Brain microvascular endothelial cell (primary cell): ENCODE measurements around the gene TEKT5.

Source experiments
- DNase-seq: peaks from one replicate; pipeline ENCODE4 v3.0.0-alpha.2; 2020
- H3K27ac ChIP-seq: fragments of 250-450 bp; sonication (Bioruptor Pico); 2 replicates; pipeline ENCODE4 v1.5.1; 2020; ENCODE audit warnings: mild to moderate bottlenecking, moderate library complexity
- H3K27me3 ChIP-seq: fragments of 250-450 bp; sonication (Bioruptor Pico); replicated peaks from 2 replicates; pipeline ENCODE4 v1.5.1; 2020; ENCODE audit warnings: mild to moderate bottlenecking
- H3K36me3 ChIP-seq: fragments of 250-450 bp; sonication (Bioruptor Pico); replicated peaks from 2 replicates; pipeline ENCODE4 v1.5.1; 2020; ENCODE audit warnings: mild to moderate bottlenecking
- H3K4me3 ChIP-seq: 2 replicates; pipeline ENCODE4 v1.5.1; 2011; ENCODE audit warnings: low read depth, mild to moderate bottlenecking, control low read depth, low read length, moderate library complexity
- CTCF ChIP-seq: IDR thresholded peaks from 2 replicates; pipeline ENCODE4 v1.5.1; 2011; ENCODE audit warnings: low read depth, mild to moderate bottlenecking, moderate library complexity, low read length, control low read depth, inconsistent platforms; ENCODE audit errors: missing control alignments
- in situ Hi-C: cut with HindIII; loops from 2 replicates; pipeline ENCODE4 v1.10.0; 2017; ENCODE audit warnings: low sequenced_read_pairs, low pct_ligation_motif_present

TEKT5 gene

GRCh38 chr16:10728003-10728887 lies 33.5 kb upstream of the TEKT5 start:
- Histone ChIP-seq H3K36me3 (no peaks in the 10 kb centered on the region), H3K27me3 (no peaks in the 10 kb centered on the region), H3K4me3 (no peak overlapping the region), H3K27ac (no peak overlapping the region)
- no peak for DNase-seq
- no peak for TF ChIP-seq CTCF
- in situ Hi-C loops = loop anchor here (25.0 kb wide), 1 partner anchor 191 kb away; no protein-coding TSS in a partner anchor

- H3K27me3 ChIP-seq = no peaks in the 10 kb centered on the region
- no peak overlapping the region for H3K27ac ChIP-seq
- H3K36me3 ChIP-seq = no peaks in the 10 kb centered on the region
- no peak overlapping the region for H3K4me3 ChIP-seq
- in situ Hi-C loops = no loop called here
- no peak for TF ChIP-seq CTCF
- no peak for DNase-seq
Measured at GRCh38 chr16:10708969-10709368, 14.2 kb upstream of the TEKT5 start.

- no peak overlapping the region for H3K4me3 ChIP-seq
- no peaks in the 10 kb centered on the region for H3K27me3 ChIP-seq
- TF ChIP-seq CTCF = no peak
- DNase-seq = no peak
- in situ Hi-C loops = no loop called here
- H3K36me3 ChIP-seq = no peaks in the 10 kb centered on the region
- no peak overlapping the region for H3K27ac ChIP-seq
Measured at GRCh38 chr16:10699756-10700155, 5.0 kb upstream of the TEKT5 start.

DNA sequence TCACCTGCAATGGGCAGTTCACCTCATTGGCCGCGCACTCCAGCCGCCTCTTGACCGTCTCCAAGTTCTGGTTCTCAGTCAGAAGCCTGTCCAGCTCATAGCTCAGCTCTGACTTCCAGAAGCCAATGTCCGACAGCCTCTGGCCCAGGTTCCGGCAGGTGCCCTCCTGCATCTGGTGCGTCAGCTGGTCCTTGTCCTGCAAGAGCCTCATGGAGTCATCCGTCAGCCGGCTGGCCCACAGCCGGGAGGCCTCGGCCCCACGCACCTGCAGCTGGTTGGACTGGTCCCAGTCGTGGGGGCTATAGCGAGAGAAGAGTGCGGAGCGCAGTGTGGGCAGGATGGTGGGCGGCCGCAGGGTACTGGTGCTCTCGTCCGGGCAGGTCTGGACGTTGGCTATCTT lies 424 bp downstream of the TEKT5 start:
- no peak for TF ChIP-seq CTCF
- no peak for DNase-seq
- Histone ChIP-seq H3K36me3 (no peaks in the 10 kb centered on the region), H3K4me3 (no peak overlapping the region), H3K27me3 (no peaks in the 10 kb centered on the region), H3K27ac (no peak overlapping the region)
- in situ Hi-C loops = no loop called here

- Histone ChIP-seq H3K27me3 (no peaks in the 10 kb centered on the region), H3K27ac (no peak overlapping the region), H3K4me3 (no peak overlapping the region), H3K36me3 (no peaks in the 10 kb centered on the region)
- no peak for TF ChIP-seq CTCF
- in situ Hi-C loops = no loop called here
- no peak for DNase-seq
Measured at GRCh38 chr16:10693889-10694288, 841 bp downstream of the TEKT5 start.
